Astrocyte (in vitro differentiated cells and primary cell): Measurements from ENCODE around the gene TNFRSF8. TPM values are rescaled to one million over a fixed set of nuclear protein-coding genes. Genes with fewer than 3 reads are reported as not detected.

Source experiments
- DNase-seq: peaks from one replicate; pipeline ENCODE4 v3.0.0-alpha.2; 2010; ENCODE audit warnings: low read depth
- FAIRE-seq: peaks from 2 replicates; lab custom pipeline; 2011; peaks lifted over from hg19 to GRCh38; lab: Jason Lieb, UNC
- H2AFZ ChIP-seq: 2 replicates; pipeline ENCODE4 v1.6.0; 2012; ENCODE audit warnings: low read depth, low read length, inconsistent platforms
- H3K27ac ChIP-seq: 2 replicates; pipeline ENCODE4 v1.5.1; 2011; ENCODE audit warnings: low read depth, low read length, inconsistent platforms
- H3K27me3 ChIP-seq: 2 replicates; pipeline ENCODE4 v1.6.0; 2011; ENCODE audit warnings: low read length, inconsistent platforms; ENCODE audit not compliant: insufficient read depth
- H3K36me3 ChIP-seq: 2 replicates; pipeline ENCODE4 v1.5.1; 2011; ENCODE audit warnings: low read length, inconsistent platforms; ENCODE audit not compliant: insufficient read depth
- H3K4me1 ChIP-seq: 2 replicates; pipeline ENCODE4 v1.5.1; 2011; ENCODE audit warnings: low read length, inconsistent platforms; ENCODE audit not compliant: insufficient read depth
- H3K4me2 ChIP-seq: 2 replicates; pipeline ENCODE4 v1.6.0; 2012; ENCODE audit warnings: low read length, inconsistent platforms
- H3K4me3 ChIP-seq: 2 replicates; pipeline ENCODE4 v1.5.1; 2011; ENCODE audit warnings: low read depth, mild to moderate bottlenecking, low read length, inconsistent platforms; ENCODE audit not compliant: insufficient read depth
- H3K79me2 ChIP-seq: 2 replicates; pipeline ENCODE4 v1.6.0; 2012; ENCODE audit warnings: mild to moderate bottlenecking, low read length, inconsistent platforms; ENCODE audit not compliant: insufficient read depth
- H3K9ac ChIP-seq: 2 replicates; pipeline ENCODE4 v1.6.0; 2012; ENCODE audit warnings: mild to moderate bottlenecking, low read length, inconsistent platforms
- H3K9me3 ChIP-seq: 2 replicates; pipeline ENCODE4 v1.5.1; 2012; ENCODE audit warnings: low read depth, mild to moderate bottlenecking, low read length, inconsistent platforms; ENCODE audit not compliant: insufficient read depth
- H4K20me1 ChIP-seq: 2 replicates; pipeline ENCODE4 v1.6.0; 2012; ENCODE audit warnings: low read length, inconsistent platforms; ENCODE audit not compliant: insufficient read depth
- H3K27ac Mint-ChIP-seq: one replicate; pipeline ENCODE4 v1.8.0; 2021; ENCODE audit warnings: mild to moderate bottlenecking, mixed read lengths; ENCODE audit not compliant: unreplicated experiment
- H3K27me3 Mint-ChIP-seq: one replicate; pipeline ENCODE4 v1.8.0; 2021; ENCODE audit warnings: low read depth, mixed read lengths; ENCODE audit not compliant: unreplicated experiment
- H3K36me3 Mint-ChIP-seq: one replicate; pipeline ENCODE4 v1.8.0; 2021; ENCODE audit warnings: low read depth, mixed read lengths; ENCODE audit not compliant: unreplicated experiment
- H3K4me1 Mint-ChIP-seq: one replicate; pipeline ENCODE4 v1.8.0; 2021; ENCODE audit warnings: low read depth, mixed read lengths; ENCODE audit not compliant: unreplicated experiment
- H3K4me3 Mint-ChIP-seq: one replicate; pipeline ENCODE4 v1.8.0; 2021; ENCODE audit warnings: mild to moderate bottlenecking, moderate library complexity, mixed read lengths; ENCODE audit not compliant: unreplicated experiment
- H3K9me3 Mint-ChIP-seq: one replicate; pipeline ENCODE4 v1.8.0; 2021; ENCODE audit warnings: mild to moderate bottlenecking, mixed read lengths; ENCODE audit not compliant: unreplicated experiment
- CTCF ChIP-seq: IDR thresholded peaks from 2 replicates; pipeline ENCODE4 v1.5.1; 2011; ENCODE audit warnings: low read depth, mild to moderate bottlenecking, inconsistent platforms, low read length, moderate library complexity; ENCODE audit not compliant: insufficient read depth
- EZH2 ChIP-seq: IDR thresholded peaks from 2 replicates; pipeline ENCODE4 v1.6.1; 2012; ENCODE audit warnings: mild to moderate bottlenecking, low read length, inconsistent platforms; ENCODE audit not compliant: insufficient read depth
- total RNA-seq: library from RNA; stranded (reverse); gene quantifications from 2 replicates; pipeline ENCODE4 v1.2.1, GENCODE V29; 2021

Gene TNFRSF8
- total RNA-seq, 1 donor from 2014 or later, result 0.16 TPM

- TF ChIP-seq EZH2, result no peak
- TF ChIP-seq CTCF, result no peak
- no peak for FAIRE-seq
- Histone ChIP-seq H3K27me3 (peaks cover 8% of the 10 kb centered on the region), H2AFZ (no peak overlapping the region), H3K4me1 (no peaks in the 10 kb centered on the region), H3K79me2 (no peaks in the 10 kb centered on the region), H3K4me3 (no peak overlapping the region), H3K9ac (no peak overlapping the region), H4K20me1 (no peaks in the 10 kb centered on the region), H3K36me3 (no peaks in the 10 kb centered on the region), H3K4me2 (no peak overlapping the region), H3K9me3 (peaks cover 3% of the 10 kb centered on the region), H3K27ac (no peak overlapping the region)
- Mint-ChIP-seq H3K27me3 (peaks cover 13% of the 10 kb centered on the region), H3K9me3 (peaks cover 21% of the 10 kb centered on the region), H3K27ac (no peak overlapping the region), H3K4me3 (no peak overlapping the region), H3K4me1 (peaks cover 1% of the 10 kb centered on the region), H3K36me3 (no peaks in the 10 kb centered on the region)
- no peak for DNase-seq
Observed at GRCh38 chr1:12082988-12083387, 19.9 kb downstream of the TNFRSF8 start.

- H3K4me1 ChIP-seq, result no peaks in the 10 kb centered on the region
- Mint-ChIP-seq H3K4me3 (no peak overlapping the region), H3K27ac (no peak overlapping the region), H3K36me3 (no peaks in the 10 kb centered on the region), H3K4me1 (peaks cover 1% of the 10 kb centered on the region), H3K9me3 (peaks cover 21% of the 10 kb centered on the region), H3K27me3 (peaks cover 10% of the 10 kb centered on the region)
- H3K9ac ChIP-seq, result no peak overlapping the region
- no peak overlapping the region for H2AFZ ChIP-seq
- H3K27me3 ChIP-seq, result peaks cover 3% of the 10 kb centered on the region
- no peaks in the 10 kb centered on the region for H4K20me1 ChIP-seq
- no peaks in the 10 kb centered on the region for H3K79me2 ChIP-seq
- TF ChIP-seq EZH2 (no peak), CTCF (no peak)
- H3K36me3 ChIP-seq, result no peaks in the 10 kb centered on the region
- FAIRE-seq (no peak), DNase-seq (peak; percentile 86)
- peaks cover 3% of the 10 kb centered on the region for H3K9me3 ChIP-seq
- H3K4me3 ChIP-seq, result no peak overlapping the region
- no peak overlapping the region for H3K4me2 ChIP-seq
- H3K27ac ChIP-seq, result no peak overlapping the region
Observed at GRCh38 chr1:12083766-12084165, 20.7 kb downstream of the TNFRSF8 start.

- FAIRE-seq (no peak), DNase-seq (no peak)
- H3K4me3 ChIP-seq, result no peak overlapping the region
- Mint-ChIP-seq H3K4me1 (peaks cover 1% of the 10 kb centered on the region), H3K27ac (peak overlapping the region; percentile 66), H3K27me3 (peaks cover 11% of the 10 kb centered on the region), H3K4me3 (no peak overlapping the region), H3K9me3 (peaks cover 21% of the 10 kb centered on the region), H3K36me3 (no peaks in the 10 kb centered on the region)
- H3K9me3 ChIP-seq, result peaks cover 3% of the 10 kb centered on the region
- TF ChIP-seq EZH2 (no peak), CTCF (no peak)
- no peak overlapping the region for H3K4me2 ChIP-seq
- no peaks in the 10 kb centered on the region for H3K27me3 ChIP-seq
- H3K27ac ChIP-seq, result no peak overlapping the region
- H3K79me2 ChIP-seq, result no peaks in the 10 kb centered on the region
- H2AFZ ChIP-seq, result no peak overlapping the region
- H3K9ac ChIP-seq, result no peak overlapping the region
- no peaks in the 10 kb centered on the region for H3K4me1 ChIP-seq
- H4K20me1 ChIP-seq, result no peaks in the 10 kb centered on the region
- H3K36me3 ChIP-seq, result no peaks in the 10 kb centered on the region
Observed at GRCh38 chr1:12085643-12086260, 22.6 kb downstream of the TNFRSF8 start.
